ENCODE results near the gene TCP11.

Gene TCP11

DNA sequence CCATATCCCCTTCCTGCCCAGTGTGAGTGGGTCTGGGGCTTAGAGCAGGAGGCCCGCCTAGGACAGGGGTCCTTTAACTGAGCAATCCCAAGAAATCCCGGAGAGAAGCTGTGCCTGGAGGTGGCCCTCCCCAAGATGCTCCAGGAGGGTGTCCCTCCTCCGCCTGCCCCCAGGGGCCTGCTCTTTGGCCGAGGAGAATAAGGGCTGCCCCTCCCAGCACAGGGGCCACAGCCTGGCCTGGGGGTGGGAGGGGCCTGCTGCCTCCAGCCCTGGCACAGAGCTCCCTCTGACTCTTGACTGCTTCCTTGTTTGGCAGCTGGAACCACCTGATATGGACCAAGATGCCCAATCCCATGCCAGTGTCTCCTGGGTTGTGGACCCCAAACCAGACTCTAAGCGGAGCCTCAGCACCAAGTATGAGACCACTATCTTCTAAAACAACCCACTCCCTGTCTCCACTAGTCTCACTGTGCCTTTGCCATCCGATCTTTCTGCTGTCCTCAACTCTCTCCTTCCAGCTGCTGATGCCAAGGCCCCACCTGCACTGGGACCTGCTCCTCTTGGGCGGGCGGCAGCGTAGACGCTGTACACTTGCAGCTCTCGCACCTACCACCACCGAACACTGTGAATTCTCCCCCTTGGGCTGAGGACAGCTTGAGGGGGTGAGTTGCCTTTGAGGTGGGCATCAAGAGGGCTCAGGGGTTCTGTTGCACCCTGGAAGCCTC lies 54.3 kb downstream of the TCP11 start:
- TF ChIP-seq, protein P1, sequence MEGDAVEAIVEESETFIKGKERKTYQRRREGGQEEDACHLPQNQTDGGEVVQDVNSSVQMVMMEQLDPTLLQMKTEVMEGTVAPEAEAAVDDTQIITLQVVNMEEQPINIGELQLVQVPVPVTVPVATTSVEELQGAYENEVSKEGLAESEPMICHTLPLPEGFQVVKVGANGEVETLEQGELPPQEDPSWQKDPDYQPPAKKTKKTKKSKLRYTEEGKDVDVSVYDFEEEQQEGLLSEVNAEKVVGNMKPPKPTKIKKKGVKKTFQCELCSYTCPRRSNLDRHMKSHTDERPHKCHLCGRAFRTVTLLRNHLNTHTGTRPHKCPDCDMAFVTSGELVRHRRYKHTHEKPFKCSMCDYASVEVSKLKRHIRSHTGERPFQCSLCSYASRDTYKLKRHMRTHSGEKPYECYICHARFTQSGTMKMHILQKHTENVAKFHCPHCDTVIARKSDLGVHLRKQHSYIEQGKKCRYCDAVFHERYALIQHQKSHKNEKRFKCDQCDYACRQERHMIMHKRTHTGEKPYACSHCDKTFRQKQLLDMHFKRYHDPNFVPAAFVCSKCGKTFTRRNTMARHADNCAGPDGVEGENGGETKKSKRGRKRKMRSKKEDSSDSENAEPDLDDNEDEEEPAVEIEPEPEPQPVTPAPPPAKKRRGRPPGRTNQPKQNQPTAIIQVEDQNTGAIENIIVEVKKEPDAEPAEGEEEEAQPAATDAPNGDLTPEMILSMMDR (IDR thresholded peaks at IDR 0.05; ENCODE audit: low read depth, low read length): no peak
- no peak for TF ChIP-seq MYC (IDR thresholded peaks at IDR 0.05; ENCODE audit: low read depth, low read length)
- no peak for TF ChIP-seq POLR2A (IDR thresholded peaks at IDR 0.05; ENCODE audit: extremely low read depth, insufficient read length)
- TF ChIP-seq, protein P2, sequence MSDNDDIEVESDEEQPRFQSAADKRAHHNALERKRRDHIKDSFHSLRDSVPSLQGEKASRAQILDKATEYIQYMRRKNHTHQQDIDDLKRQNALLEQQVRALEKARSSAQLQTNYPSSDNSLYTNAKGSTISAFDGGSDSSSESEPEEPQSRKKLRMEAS (IDR thresholded peaks at IDR 0.05; ENCODE audit: low read depth, low read length): no peak
- no peak overlapping the region for H3K4me3 ChIP-seq (ENCODE audit: low read depth, low read length)
- no peak for DNase-seq (ENCODE audit: low read depth)

GRCh38 chr6:35086282-35086632 lies 54.9 kb downstream of the TCP11 start:
- TF ChIP-seq MYC (IDR thresholded peaks at IDR 0.05; ENCODE audit: low read depth, low read length): no peak
- TF ChIP-seq, protein P1 (IDR thresholded peaks at IDR 0.05; ENCODE audit: low read depth, low read length): no peak
- no peak for TF ChIP-seq POLR2A (IDR thresholded peaks at IDR 0.05; ENCODE audit: extremely low read depth, insufficient read length)
- TF ChIP-seq, protein P2 (IDR thresholded peaks at IDR 0.05; ENCODE audit: low read depth, low read length): no peak
- DNase-seq (ENCODE audit: low read depth): no peak
- no peak overlapping the region for H3K4me3 ChIP-seq (ENCODE audit: low read depth, low read length)

DNA sequence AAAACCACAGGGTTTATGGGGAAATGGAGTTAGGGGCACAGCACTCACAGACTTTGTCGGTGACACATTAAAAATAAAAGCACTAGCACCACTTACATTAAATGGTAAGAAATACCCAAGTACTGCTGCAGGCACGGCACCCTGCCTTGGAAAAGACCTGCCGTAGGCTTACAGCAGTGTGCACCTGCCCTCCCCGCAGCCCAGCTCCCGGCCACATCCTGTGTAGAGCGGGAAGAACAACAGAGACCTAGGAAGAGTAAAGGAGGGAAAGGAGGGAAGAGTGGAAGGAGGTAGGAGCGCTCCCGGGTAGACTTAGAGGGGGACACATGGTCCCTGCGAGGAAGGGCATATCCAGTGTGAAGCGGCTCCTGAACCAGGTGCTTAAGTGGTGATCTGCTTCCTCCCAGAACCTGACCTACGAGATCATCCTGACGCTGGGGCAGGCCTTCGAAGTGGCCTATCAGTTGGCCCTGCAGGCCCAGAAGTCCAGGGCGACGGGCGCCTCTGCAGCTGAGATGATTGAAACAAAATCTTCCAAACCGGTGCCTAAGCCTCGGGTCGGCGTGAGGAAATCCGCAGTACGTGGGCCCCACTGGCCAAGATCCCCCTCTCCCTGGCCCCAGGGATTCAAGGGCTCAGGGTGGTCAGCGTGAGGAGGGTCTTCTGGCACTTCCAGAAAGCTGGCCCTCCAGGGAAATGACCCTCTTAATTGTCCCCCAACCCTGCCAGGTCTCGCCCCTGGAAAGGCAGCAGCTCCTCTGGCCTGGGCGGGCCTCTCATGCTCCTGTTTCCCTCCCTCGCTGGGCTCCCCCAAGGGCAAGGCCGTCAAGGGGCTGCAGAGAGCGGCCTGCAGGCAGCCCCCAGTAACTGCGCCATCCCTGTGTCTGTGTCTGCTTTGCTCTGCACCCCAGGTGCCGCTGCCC lies 55.5 kb downstream of the TCP11 start:
- H3K4me3 ChIP-seq (ENCODE audit: low read depth, low read length): no peak overlapping the region
- TF ChIP-seq, protein P1 (IDR thresholded peaks at IDR 0.05; ENCODE audit: low read depth, low read length): no peak
- TF ChIP-seq POLR2A (IDR thresholded peaks at IDR 0.05; ENCODE audit: extremely low read depth, insufficient read length) (no peak), MYC (IDR thresholded peaks at IDR 0.05; ENCODE audit: low read depth, low read length) (no peak)
- DNase-seq (ENCODE audit: low read depth): no peak

DNA sequence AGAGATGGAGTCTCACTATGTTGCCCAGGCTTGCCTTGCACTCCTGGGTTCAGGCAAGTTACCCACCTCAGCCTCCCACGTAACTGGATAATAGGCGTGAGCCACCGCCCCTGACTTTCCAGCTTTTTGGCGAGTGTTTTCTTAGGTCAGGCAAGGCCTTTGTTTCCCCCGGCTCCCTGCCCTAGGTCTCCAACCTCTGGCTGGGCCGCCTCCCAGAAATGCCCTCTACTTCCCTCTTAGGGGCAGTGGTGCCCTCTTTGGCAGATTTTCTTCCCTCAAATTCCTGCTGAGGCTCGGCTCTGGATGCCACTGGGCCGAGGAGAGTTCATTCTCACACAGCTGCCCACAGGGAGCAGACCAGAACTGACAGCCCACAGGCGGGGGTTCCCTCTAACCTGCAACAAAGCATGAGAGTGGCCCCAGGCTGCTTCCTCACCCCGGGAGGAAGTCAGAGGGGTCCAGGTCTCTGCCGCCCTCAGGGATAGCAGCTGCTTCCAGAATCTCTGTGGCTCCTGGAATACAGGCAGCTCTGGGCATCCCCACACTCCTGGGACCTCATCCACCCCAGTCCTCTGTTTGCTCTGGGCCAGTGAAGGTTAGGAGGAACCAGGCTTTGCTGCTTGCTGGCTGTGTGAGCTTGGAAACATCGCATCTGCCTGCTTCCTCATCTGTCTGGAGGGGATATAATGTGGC lies 56.5 kb downstream of the TCP11 start:
- no peak for DNase-seq (ENCODE audit: low read depth)
- TF ChIP-seq POLR2A (IDR thresholded peaks at IDR 0.05; ENCODE audit: extremely low read depth, insufficient read length): no peak
- TF ChIP-seq, protein P2 (IDR thresholded peaks at IDR 0.05; ENCODE audit: low read depth, low read length): no peak
- no peak for TF ChIP-seq MYC (IDR thresholded peaks at IDR 0.05; ENCODE audit: low read depth, low read length)
- no peak overlapping the region for H3K4me3 ChIP-seq (ENCODE audit: low read depth, low read length)

DNA sequence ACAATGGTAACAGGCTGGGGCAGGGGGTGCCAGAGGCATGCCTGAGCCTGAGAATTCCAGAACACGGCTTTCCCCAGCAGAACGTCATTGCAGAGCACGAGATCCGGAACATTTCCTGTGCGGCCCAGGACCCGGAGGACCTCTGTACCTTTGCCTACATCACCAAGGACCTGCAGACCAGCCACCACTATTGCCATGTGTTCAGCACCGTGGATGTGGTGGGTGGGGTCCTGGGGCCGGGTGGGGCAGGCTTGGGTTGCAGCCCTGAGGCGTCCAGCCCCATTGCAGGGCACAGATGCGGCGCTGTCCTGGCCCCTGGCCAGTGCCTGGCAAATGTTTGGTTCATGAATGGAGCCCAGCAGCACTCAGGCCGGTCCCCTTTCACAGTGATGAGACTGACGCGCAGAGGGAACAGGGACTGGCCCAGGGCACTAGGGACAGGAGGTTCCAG lies 57.1 kb downstream of the TCP11 start:
- no peak overlapping the region for H3K4me3 ChIP-seq (ENCODE audit: low read depth, low read length)
- DNase-seq (ENCODE audit: low read depth): no peak
- no peak for TF ChIP-seq POLR2A (IDR thresholded peaks at IDR 0.05; ENCODE audit: extremely low read depth, insufficient read length)

DNA sequence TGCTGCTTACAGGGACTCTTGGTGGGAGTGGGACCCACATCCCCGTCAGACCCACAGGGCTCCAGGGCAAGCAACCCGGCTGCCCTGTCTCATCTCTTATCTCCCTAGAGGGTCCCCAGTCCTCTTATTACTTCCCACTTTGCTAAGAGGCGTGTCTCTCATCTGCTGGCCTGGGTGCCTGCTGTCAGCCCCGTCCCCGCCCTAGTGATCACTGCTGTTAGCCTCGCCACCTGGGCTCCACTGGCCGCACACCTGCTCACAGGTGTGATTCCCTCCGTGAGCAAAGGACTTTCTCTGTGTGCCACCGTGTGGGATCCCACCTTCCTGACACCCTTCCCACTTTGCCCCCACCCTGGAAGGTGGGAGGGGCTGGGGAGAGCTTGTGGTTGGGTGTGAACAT lies 57.6 kb downstream of the TCP11 start:
- peak; percentile 32 for DNase-seq (ENCODE audit: low read depth)
- no peak for TF ChIP-seq POLR2A (IDR thresholded peaks at IDR 0.05; ENCODE audit: extremely low read depth, insufficient read length)
- TF ChIP-seq, protein P1 (IDR thresholded peaks at IDR 0.05; ENCODE audit: low read depth, low read length): no peak
- TF ChIP-seq MYC (IDR thresholded peaks at IDR 0.05; ENCODE audit: low read depth, low read length): no peak
- H3K4me3 ChIP-seq (ENCODE audit: low read depth, low read length): no peak overlapping the region
